GM19372 (cell line): ENCODE results near the gene GFOD2.
A peak's percentile ranks its signal among the peaks of the same experiment; 100 is the strongest.

Experiments
- ATAC-seq: cut with Tn5 transposase; IDR thresholded peaks from one replicate; pipeline ENCODE4 v1.9.1; 2021; ENCODE audit warnings: mild to moderate bottlenecking, low read depth, moderate library complexity; ENCODE audit not compliant: unreplicated experiment

GFOD2 gene

GRCh38 chr16:67660564-67661028 is 58.5 kb downstream of the GFOD2 start, which contains the start of gene PARD6A:
Gene PARD6A, plus strand, starts transcription at chr16:67660960. Its CDS starts 79 bp downstream, at chr16:67661039.
- ATAC-seq = peak; percentile 77

GRCh38 chr16:67659675-67660563 is 59.2 kb downstream of the GFOD2 start, which contains the start of gene ACD:
Gene ACD, minus strand, starts transcription at chr16:67660260. Its CDS starts 40 bp downstream, at chr16:67660220.
- ATAC-seq = peak; percentile 54

- ATAC-seq = no peak
These were observed 60.1 kb downstream of the GFOD2 start for GRCh38 chr16:67658849-67659674.

- no peak for ATAC-seq
These were observed 61.2 kb downstream of the GFOD2 start for GRCh38 chr16:67657751-67658518.

GRCh38 chr16:67657017-67657608 is 62.0 kb downstream of the GFOD2 start:
- ATAC-seq = no peak

GRCh38 chr16:67656344-67657016 is 62.6 kb downstream of the GFOD2 start:
- ATAC-seq = no peak

GRCh38 chr16:67655363-67655762 is 63.8 kb downstream of the GFOD2 start:
- ATAC-seq = no peak

- ATAC-seq = no peak
These were observed 64.7 kb downstream of the GFOD2 start for GRCh38 chr16:67654403-67654911.

GRCh38 chr16:67653789-67654402 is 65.2 kb downstream of the GFOD2 start:
- no peak for ATAC-seq

GRCh38 chr16:67653128-67653788 is 65.9 kb downstream of the GFOD2 start:
- no peak for ATAC-seq

GRCh38 chr16:67652578-67653127 is 66.5 kb downstream of the GFOD2 start:
- no peak for ATAC-seq

- no peak for ATAC-seq
These were observed 67.3 kb downstream of the GFOD2 start for GRCh38 chr16:67651847-67652246.

- ATAC-seq = no peak
These were observed 68.1 kb downstream of the GFOD2 start for GRCh38 chr16:67651039-67651438.

- no peak for ATAC-seq
These were observed 69.1 kb downstream of the GFOD2 start for GRCh38 chr16:67650023-67650422.

- ATAC-seq = no peak
These were observed 69.6 kb downstream of the GFOD2 start for GRCh38 chr16:67649494-67649931.

GRCh38 chr16:67648764-67649407 is 70.2 kb downstream of the GFOD2 start:
- ATAC-seq = no peak

- ATAC-seq = no peak
These were observed 70.9 kb downstream of the GFOD2 start for GRCh38 chr16:67648088-67648763.
